Activated CD4-positive, alpha-beta memory T cell treated with anti-CD3 and anti-CD28 coated beads, Interleukin-2, amount 10 ng/mL, durations not matched to agents 7 days and 5 days (primary cell): ENCODE data around the gene SCAMP2. TPM values are rescaled to one million over a fixed set of nuclear protein-coding genes. Genes with fewer than 3 reads are reported as not detected.
"Not testable (repeated sequence)": the region's sequence is repeated elsewhere in the genome, so short reads cannot be mapped to it uniquely, and the experiment has no call there.

Experiments
- CTCF ChIA-PET: fragments of 350-600 bp; sonication (Branson Sonifier 250); formaldehyde crosslinking; loops from one replicate; lab custom pipeline; 2021; ENCODE audit warnings: antibody characterized with exemption, inconsistent platforms; lab: Charles Lee
- POLR2A ChIA-PET: fragments of 350-600 bp; sonication (Branson Sonifier 250); formaldehyde crosslinking; loops from one replicate; lab custom pipeline; 2021; ENCODE audit warnings: antibody characterized with exemption; lab: Charles Lee
- DNase-seq: peaks from one replicate; pipeline ENCODE4 v3.0.0-alpha.2; 2020
- H3K27ac Mint-ChIP-seq: one replicate; pipeline ENCODE4 v1.8.0; 2021; ENCODE audit warnings: mild to moderate bottlenecking, mixed read lengths
- H3K27me3 Mint-ChIP-seq: one replicate; pipeline ENCODE4 v1.8.0; 2021; ENCODE audit warnings: mixed read lengths
- H3K36me3 Mint-ChIP-seq: one replicate; pipeline ENCODE4 v1.8.0; 2021; ENCODE audit warnings: low read depth, mixed read lengths
- H3K4me1 Mint-ChIP-seq: one replicate; pipeline ENCODE4 v1.8.0; 2021; ENCODE audit warnings: mixed read lengths
- H3K4me3 Mint-ChIP-seq: one replicate; pipeline ENCODE4 v1.8.0; 2021; ENCODE audit warnings: mild to moderate bottlenecking, mixed read lengths
- H3K9me3 Mint-ChIP-seq: one replicate; pipeline ENCODE4 v1.8.0; 2021; ENCODE audit warnings: mixed read lengths
- total RNA-seq, 2 experiments: library from RNA; stranded (reverse); gene quantifications; one replicate each; pipeline ENCODE4 v1.2.3, GENCODE V29; 2021

Gene SCAMP2
- total RNA-seq, 2 experiments from 2014 or later, result 144 to 156 TPM

DNA sequence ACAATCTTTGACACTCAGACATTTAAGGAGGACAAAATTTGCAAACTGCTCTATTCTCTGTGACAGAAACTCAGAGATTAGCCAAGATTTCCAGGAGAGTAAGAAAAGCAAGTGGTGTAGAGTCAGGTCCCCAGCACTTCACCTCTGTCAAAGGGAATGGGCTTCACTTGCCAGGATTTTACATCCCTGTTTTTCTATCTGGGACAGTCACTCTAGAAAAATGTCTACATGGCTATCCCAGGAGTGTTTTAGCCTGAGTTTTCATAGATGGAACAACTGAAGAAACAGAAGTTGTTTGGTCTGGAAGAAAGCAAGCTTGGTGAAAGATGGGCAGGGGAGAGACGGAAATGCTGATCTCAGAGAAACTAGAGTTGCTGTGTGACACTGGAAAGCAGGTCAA, 30.5 kb upstream of the SCAMP2 start:
- no peak overlapping the region for H3K4me3 Mint-ChIP-seq
- H3K36me3 Mint-ChIP-seq, result peaks cover 66% of the 10 kb centered on the region
- no peak for DNase-seq
- no peaks in the 10 kb centered on the region for H3K9me3 Mint-ChIP-seq
- ChIA-PET POLR2A (interaction anchor here (1.0 to 9.1 kb wide), 3 partner anchors 10 to 59 kb away, joined by 3 to 121 read pairs (median 4); partner anchors contain the start of gene SCAMP2), CTCF (interaction anchor here (1.1 to 7.7 kb wide), 7 partner anchors 32 to 133 kb away, joined by 3 to 111 read pairs (median 4); partner anchors contain the start of gene SCAMP2)
- H3K4me1 Mint-ChIP-seq, result peaks cover 65% of the 10 kb centered on the region
- H3K27ac Mint-ChIP-seq, result no peak overlapping the region
- H3K27me3 Mint-ChIP-seq, result no peaks in the 10 kb centered on the region

DNA sequence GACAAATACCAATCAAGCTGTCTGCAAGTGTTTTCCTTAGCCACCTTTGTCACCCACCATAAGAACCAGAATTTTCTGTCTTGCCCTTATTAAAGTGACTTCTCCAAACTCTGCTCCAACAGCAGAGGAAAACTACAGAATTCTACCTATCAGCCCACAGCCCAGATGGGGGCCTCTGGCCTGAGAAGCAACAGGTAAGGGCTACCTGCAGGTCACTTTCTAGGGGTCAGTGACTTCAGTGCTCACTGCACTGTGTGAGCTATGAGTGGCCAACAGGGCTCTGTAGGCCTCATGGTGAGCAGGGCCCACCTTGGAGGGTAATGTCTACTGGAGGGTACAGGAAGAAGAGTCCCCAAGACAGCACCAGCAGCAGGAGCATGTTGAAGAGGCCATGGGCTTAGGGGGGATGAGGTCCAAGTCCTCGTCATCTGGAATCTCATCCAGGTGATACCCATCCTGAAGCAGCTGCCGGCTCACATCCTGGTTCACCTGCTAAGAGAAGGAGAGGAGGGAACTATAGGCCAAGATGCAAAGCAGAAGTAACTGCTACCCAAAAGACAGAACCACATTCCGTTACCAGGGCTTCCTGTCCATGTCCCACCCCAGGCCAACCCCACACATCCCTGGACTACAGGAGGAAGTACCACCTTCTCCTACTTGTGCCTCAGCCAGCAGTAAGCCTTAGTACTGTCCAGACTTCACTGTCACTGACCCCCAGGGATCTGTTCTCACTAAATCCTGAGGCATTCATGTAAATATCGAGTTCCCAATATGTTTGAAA, 29.3 kb upstream of the SCAMP2 start:
- ChIA-PET CTCF (interaction anchor here (0.5 to 7.7 kb wide), 54 partner anchors 9 to 440 kb away, joined by 3 to 111 read pairs (median 6); partner anchors contain the start of genes COX5A, CSK, EDC3 and MPI), POLR2A (interaction anchor here (0.6 to 9.1 kb wide), 16 partner anchors 9 to 258 kb away, joined by 3 to 121 read pairs (median 6); partner anchors contain the start of genes COX5A, MPI and SCAMP2)
- Mint-ChIP-seq H3K9me3 (no peaks in the 10 kb centered on the region), H3K4me1 (peaks cover 65% of the 10 kb centered on the region), H3K36me3 (peaks cover 78% of the 10 kb centered on the region), H3K27ac (peak overlapping the region; percentile 11), H3K4me3 (no peak overlapping the region), H3K27me3 (no peaks in the 10 kb centered on the region)
- no peak for DNase-seq

DNA sequence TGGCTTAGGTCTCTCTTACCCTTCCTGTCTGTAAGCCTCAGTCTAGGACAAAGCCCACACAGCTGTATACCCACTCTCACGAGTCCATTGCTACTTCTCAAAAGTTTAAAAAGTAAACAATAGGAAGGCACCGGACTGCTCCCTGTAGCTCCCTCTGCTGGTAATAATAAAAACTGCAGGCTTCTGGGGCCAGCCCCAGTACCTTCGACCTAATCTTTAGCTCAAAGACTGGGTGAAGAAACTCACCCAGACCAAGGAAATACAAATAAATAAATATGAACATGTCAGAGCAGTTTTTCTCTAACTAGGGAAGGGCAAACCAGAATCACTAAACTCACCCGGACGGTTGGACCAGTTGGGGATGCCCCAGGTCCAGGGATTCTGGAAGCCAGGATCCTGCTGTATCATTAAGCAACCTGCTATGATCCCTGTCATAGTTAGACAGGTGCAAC, 28.5 kb upstream of the SCAMP2 start:
- DNase-seq, result peak; percentile 74
- Mint-ChIP-seq H3K36me3 (peaks cover 80% of the 10 kb centered on the region), H3K27me3 (no peaks in the 10 kb centered on the region), H3K9me3 (no peaks in the 10 kb centered on the region), H3K27ac (no peak overlapping the region), H3K4me3 (no peak overlapping the region), H3K4me1 (peaks cover 57% of the 10 kb centered on the region)
- CTCF ChIA-PET, result interaction anchor here (0.5 to 7.7 kb wide), 56 partner anchors 9 to 439 kb away, joined by 3 to 111 read pairs (median 4); partner anchors contain the start of genes COX5A, CSK, EDC3 and MPI
- POLR2A ChIA-PET, result interaction anchor here (0.6 to 9.1 kb wide), 21 partner anchors 9 to 257 kb away, joined by 3 to 121 read pairs (median 5); partner anchors contain the start of genes COX5A, MPI and SCAMP2

DNA sequence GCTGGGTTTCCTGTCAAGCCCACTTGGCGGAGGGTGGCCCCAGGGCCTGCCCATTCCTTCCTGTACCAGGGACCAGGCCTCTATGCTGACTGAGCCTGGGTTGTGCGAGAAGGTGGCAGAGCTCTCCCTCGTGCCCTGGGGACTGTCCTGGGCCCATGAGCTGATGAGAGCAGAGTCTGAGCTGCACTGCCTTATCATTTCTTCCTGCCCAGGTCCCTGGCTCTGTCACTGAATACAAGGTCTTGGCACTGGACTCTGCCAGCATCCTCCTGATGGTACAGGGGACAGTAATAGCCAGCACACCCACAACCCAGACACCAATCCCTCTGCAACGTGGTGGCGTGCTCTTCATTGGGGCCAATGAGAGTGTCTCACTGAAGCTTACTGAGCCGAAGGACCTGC, 24.1 kb upstream of the SCAMP2 start:
- Mint-ChIP-seq H3K4me3 (no peak overlapping the region), H3K4me1 (peaks cover 55% of the 10 kb centered on the region)
- CTCF ChIA-PET, result interaction anchor here (1.2 to 7.7 kb wide), 4 partner anchors 9 to 126 kb away, joined by 3 to 111 read pairs (median 6); partner anchors contain the start of genes FAM219B and SCAMP2

GRCh38 chr15:74896316-74896715, 23.2 kb upstream of the SCAMP2 start:
- no peaks in the 10 kb centered on the region for H3K9me3 Mint-ChIP-seq
- no peaks in the 10 kb centered on the region for H3K27me3 Mint-ChIP-seq
- ChIA-PET CTCF (interaction anchor here (0.7 to 2.6 kb wide), 5 partner anchors 49 to 127 kb away, joined by 3 to 8 read pairs (median 4); no protein-coding TSS in a partner anchor), POLR2A (interaction anchor here (1.0 to 5.9 kb wide), 6 partner anchors 11 to 108 kb away, joined by 3 to 55 read pairs (median 6); partner anchors contain the start of genes FAM219B and SCAMP2)
- H3K4me3 Mint-ChIP-seq, result no peak overlapping the region
- H3K36me3 Mint-ChIP-seq, result peaks cover 75% of the 10 kb centered on the region
- DNase-seq, result no peak
- no peak overlapping the region for H3K27ac Mint-ChIP-seq
- peaks cover 54% of the 10 kb centered on the region for H3K4me1 Mint-ChIP-seq

More for the DNA sequence above, 24.1 kb upstream of the SCAMP2 start:
- Mint-ChIP-seq H3K9me3 (no peaks in the 10 kb centered on the region), H3K27ac (no peak overlapping the region), H3K27me3 (no peaks in the 10 kb centered on the region), H3K36me3 (peaks cover 73% of the 10 kb centered on the region)
- POLR2A ChIA-PET, result interaction anchor here (0.7 to 5.9 kb wide), 9 partner anchors 8 to 109 kb away, joined by 3 to 55 read pairs (median 6); partner anchors contain the start of genes FAM219B and MPI
- DNase-seq, result no peak

DNA sequence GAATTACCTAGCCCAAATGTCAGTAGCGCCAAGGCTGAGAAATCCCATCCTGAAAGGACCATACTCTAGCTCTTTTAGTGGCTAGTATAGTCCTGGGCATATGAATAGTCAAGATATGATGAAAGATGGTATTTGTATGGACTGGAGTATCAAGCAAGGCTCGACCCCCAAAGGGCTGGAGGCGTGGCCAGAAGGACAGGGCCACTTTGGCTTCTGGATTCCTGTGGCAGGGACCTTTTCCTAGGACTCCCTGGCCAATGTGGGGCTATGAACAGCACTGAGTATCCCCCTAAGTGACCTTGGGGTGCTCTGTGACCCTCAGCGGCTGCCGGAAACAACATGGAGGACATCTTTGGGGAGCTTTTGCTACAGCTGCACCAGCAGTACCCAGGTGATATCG, 22.7 kb upstream of the SCAMP2 start:
- Mint-ChIP-seq H3K4me1 (peaks cover 55% of the 10 kb centered on the region), H3K4me3 (no peak overlapping the region), H3K9me3 (no peaks in the 10 kb centered on the region), H3K27me3 (no peaks in the 10 kb centered on the region), H3K27ac (no peak overlapping the region), H3K36me3 (peaks cover 72% of the 10 kb centered on the region)
- CTCF ChIA-PET, result interaction anchor here (0.7 to 2.6 kb wide), 5 partner anchors 48 to 127 kb away, joined by 3 to 8 read pairs (median 4); no protein-coding TSS in a partner anchor
- DNase-seq, result no peak
- POLR2A ChIA-PET, result interaction anchor here (1.0 to 5.9 kb wide), 3 partner anchors 11 to 51 kb away, joined by 3 to 55 read pairs (median 8); partner anchors contain the start of genes FAM219B and SCAMP2

DNA sequence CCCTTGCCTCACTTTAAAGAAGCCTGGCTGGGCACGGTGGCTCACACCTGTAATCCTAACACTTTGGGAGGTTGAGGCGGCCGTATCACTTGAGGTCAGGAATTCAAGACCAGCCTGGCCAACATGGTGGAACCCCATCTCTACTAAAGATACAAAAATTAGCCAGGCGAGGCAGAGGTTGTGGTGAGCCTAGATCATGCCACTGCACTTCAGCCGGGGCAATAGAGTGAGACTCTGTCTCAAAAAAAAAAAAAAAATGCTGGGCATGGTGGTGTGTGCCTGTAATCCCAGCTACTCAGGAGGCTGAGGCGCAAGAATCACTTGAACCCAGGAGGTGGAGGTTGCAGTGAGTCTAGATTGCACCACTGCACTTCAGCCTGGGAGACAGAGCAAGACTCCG, 21.2 kb upstream of the SCAMP2 start:
- POLR2A ChIA-PET, result interaction anchor here (1.3 to 7.5 kb wide), 10 partner anchors 8 to 111 kb away, joined by 4 to 110 read pairs (median 24); partner anchors contain the start of genes FAM219B, RPP25, SCAMP2 and ULK3
- peaks cover 59% of the 10 kb centered on the region for H3K4me1 Mint-ChIP-seq
- not testable (repeated sequence) for DNase-seq, H3K27me3 Mint-ChIP-seq, H3K9me3 Mint-ChIP-seq, H3K4me3 Mint-ChIP-seq
- CTCF ChIA-PET, result interaction anchor here (0.9 to 3.5 kb wide), 9 partner anchors 7 to 123 kb away, joined by 4 to 25 read pairs (median 6); partner anchors contain the start of gene SCAMP2
- H3K36me3 Mint-ChIP-seq, result peaks cover 63% of the 10 kb centered on the region
- H3K27ac Mint-ChIP-seq, result peak overlapping the region; percentile 99

GRCh38 chr15:74893627-74894026, 20.5 kb upstream of the SCAMP2 start:
- H3K4me3 Mint-ChIP-seq, result peak overlapping the region; percentile 58
- CTCF ChIA-PET, result interaction anchor here (0.6 to 3.5 kb wide), 15 partner anchors 8 to 272 kb away, joined by 3 to 25 read pairs (median 6); partner anchors contain the start of genes FAM219B, SCAMP2 and ULK3
- POLR2A ChIA-PET, result interaction anchor here (0.6 to 7.5 kb wide), 22 partner anchors 9 to 277 kb away, joined by 3 to 110 read pairs (median 4); partner anchors contain the start of genes COX5A, FAM219B, RPP25 and SCAMP2
- peaks cover 61% of the 10 kb centered on the region for H3K4me1 Mint-ChIP-seq
- no peaks in the 10 kb centered on the region for H3K27me3 Mint-ChIP-seq
- H3K36me3 Mint-ChIP-seq, result peaks cover 57% of the 10 kb centered on the region
- peak overlapping the region; percentile 99 for H3K27ac Mint-ChIP-seq
- DNase-seq, result peak; percentile 73
- H3K9me3 Mint-ChIP-seq, result no peaks in the 10 kb centered on the region

GRCh38 chr15:74892931-74893330, 19.8 kb upstream of the SCAMP2 start:
- CTCF ChIA-PET, result interaction anchor here (0.6 to 3.5 kb wide), 4 partner anchors 9 to 100 kb away, joined by 3 to 25 read pairs (median 14); no protein-coding TSS in a partner anchor
- no peak for DNase-seq
- Mint-ChIP-seq H3K36me3 (peaks cover 50% of the 10 kb centered on the region), H3K27ac (peak overlapping the region; percentile 99), H3K4me1 (peaks cover 60% of the 10 kb centered on the region), H3K9me3 (no peaks in the 10 kb centered on the region), H3K4me3 (no peak overlapping the region), H3K27me3 (no peaks in the 10 kb centered on the region)
- POLR2A ChIA-PET, result interaction anchor here (0.9 to 7.5 kb wide), 13 partner anchors 9 to 276 kb away, joined by 3 to 110 read pairs (median 6); partner anchors contain the start of genes COX5A, FAM219B, SCAMP2 and ULK3

- POLR2A ChIA-PET, result interaction anchor here (1.0 to 7.5 kb wide), 9 partner anchors 9 to 131 kb away, joined by 3 to 110 read pairs (median 27); partner anchors contain the start of genes COX5A, FAM219B, PPCDC and SCAMP2
- Mint-ChIP-seq H3K4me3 (no peak overlapping the region), H3K4me1 (peaks cover 60% of the 10 kb centered on the region), H3K27ac (peak overlapping the region; percentile 99), H3K27me3 (no peaks in the 10 kb centered on the region), H3K36me3 (peaks cover 44% of the 10 kb centered on the region), H3K9me3 (no peaks in the 10 kb centered on the region)
- DNase-seq, result no peak
- CTCF ChIA-PET, result interaction anchor here (0.8 to 3.5 kb wide), 2 partner anchors 10 to 99 kb away, joined by 3 to 24 read pairs; no protein-coding TSS in a partner anchor
Measured at GRCh38 chr15:74892313-74892712, 19.1 kb upstream of the SCAMP2 start.

- H3K4me3 Mint-ChIP-seq, result peak overlapping the region; percentile 84
Measured at GRCh38 chr15:74891469-74891868, 18.3 kb upstream of the SCAMP2 start.

More at GRCh38 chr15:74891469-74891868, 18.3 kb upstream of the SCAMP2 start:
- Mint-ChIP-seq H3K4me1 (peaks cover 60% of the 10 kb centered on the region), H3K27ac (peak overlapping the region; percentile 99), H3K36me3 (peaks cover 38% of the 10 kb centered on the region), H3K9me3 (no peaks in the 10 kb centered on the region), H3K27me3 (no peaks in the 10 kb centered on the region)
- ChIA-PET POLR2A (interaction anchor here (1.0 to 7.5 kb wide), 10 partner anchors 8 to 132 kb away, joined by 3 to 110 read pairs (median 24); partner anchors contain the start of genes COX5A, FAM219B, PPCDC and SCAMP2), CTCF (interaction anchor here (3.5 kb wide), 1 partner anchor 10 kb away, joined by 24 read pairs; no protein-coding TSS in a partner anchor)
- DNase-seq, result no peak
